Type B pancreatic cell (in vitro differentiated cells): Measurements from ENCODE around the gene BRD9. TPM values are rescaled to one million over a fixed set of nuclear protein-coding genes. Genes with fewer than 3 reads are reported as not detected.
"Not testable (repeated sequence)": the region's sequence is repeated elsewhere in the genome, so short reads cannot be mapped to it uniquely, and the experiment has no call there.

Experiments used
- DNase-seq: peaks from one replicate; pipeline ENCODE4 v3.0.0; 2021; ENCODE audit warnings: mixed read lengths; ENCODE audit not compliant: unreplicated experiment; ENCODE audit errors: extremely low spot score
- H3K27ac Mint-ChIP-seq: 2 replicates; pipeline ENCODE4 v1.8.0; 2021; ENCODE audit warnings: mild to moderate bottlenecking, mixed read lengths
- H3K27me3 Mint-ChIP-seq: 2 replicates; pipeline ENCODE4 v1.8.0; 2021; ENCODE audit warnings: mixed read lengths
- H3K36me3 Mint-ChIP-seq: 2 replicates; pipeline ENCODE4 v1.8.0; 2021; ENCODE audit warnings: mixed read lengths
- H3K4me1 Mint-ChIP-seq: one replicate; pipeline ENCODE4 v1.8.0; 2021; ENCODE audit warnings: mixed read lengths; ENCODE audit not compliant: unreplicated experiment
- H3K4me3 Mint-ChIP-seq: 2 replicates; pipeline ENCODE4 v1.8.0; 2021; ENCODE audit warnings: mild to moderate bottlenecking, mixed read lengths
- H3K9me3 Mint-ChIP-seq: 2 replicates; pipeline ENCODE4 v1.8.0; 2021; ENCODE audit warnings: mixed read lengths
- CTCF ChIP-seq: fragments of 200-600 bp; sonication (generic); conservative IDR thresholded peaks from 2 replicates; pipeline ENCODE4 v1.5.0; 2021; ENCODE audit warnings: antibody characterized with exemption, mild to moderate bottlenecking
- total RNA-seq: library from RNA; stranded (reverse); gene quantifications from 2 replicates; pipeline ENCODE4 v1.2.1, GENCODE V29; 2021; ENCODE audit warnings: low replicate concordance

Gene BRD9
- total RNA-seq, 1 donor from 2014 or later: 55.6 TPM

- Mint-ChIP-seq H3K4me3 (no peak overlapping the region), H3K27me3 (peaks cover 30% of the 10 kb centered on the region)
- TF ChIP-seq CTCF: no peak
Observed at GRCh38 chr5:931570-932145, 39.1 kb upstream of the BRD9 start.

DNA sequence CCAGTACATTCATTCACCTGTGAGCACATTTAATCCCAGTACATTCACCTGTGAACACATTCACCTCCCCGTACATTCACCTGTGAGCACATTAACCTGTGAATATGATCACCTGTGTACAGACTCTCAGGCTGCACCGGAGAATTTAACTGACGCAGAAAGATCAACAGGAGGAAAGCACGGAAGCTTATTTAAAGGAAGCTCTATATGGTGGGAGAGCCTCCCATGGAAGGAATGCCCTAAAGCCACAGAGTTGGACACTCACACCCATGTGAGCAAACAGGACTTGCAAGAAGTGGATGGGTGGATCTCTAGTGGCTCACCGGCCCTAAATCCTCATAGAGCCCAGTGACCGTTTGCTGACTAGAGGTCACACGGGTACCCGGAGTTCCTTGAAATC lies 38.3 kb upstream of the BRD9 start:
- no peak for TF ChIP-seq CTCF
- Mint-ChIP-seq H3K4me1 (peaks cover 15% of the 10 kb centered on the region), H3K27ac (peak overlapping the region; percentile 86)

More at GRCh38 chr5:931570-932145, 39.1 kb upstream of the BRD9 start:
- no peak for DNase-seq
- Mint-ChIP-seq H3K27ac (no peak overlapping the region), H3K9me3 (no peaks in the 10 kb centered on the region), H3K4me1 (peaks cover 9% of the 10 kb centered on the region), H3K36me3 (peaks cover 4% of the 10 kb centered on the region)

DNA sequence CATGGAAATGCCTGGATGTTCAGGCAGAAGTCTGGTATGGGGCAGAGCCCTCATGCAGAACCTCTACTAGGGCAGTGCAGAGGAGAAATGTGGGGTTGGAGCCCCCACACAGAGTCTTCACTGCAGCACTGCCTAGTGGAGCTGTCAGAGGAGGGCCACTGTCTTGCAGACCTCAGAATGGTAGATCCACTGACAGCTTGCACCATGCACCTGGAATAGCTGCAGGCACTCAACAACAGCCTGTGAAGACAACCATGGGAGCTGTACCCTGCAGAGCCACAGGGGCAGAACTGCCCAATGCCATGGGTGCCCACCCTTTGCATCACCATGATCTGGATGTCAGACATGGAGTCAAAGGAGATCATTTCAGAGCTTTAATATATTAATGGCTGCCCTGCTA lies 37.0 kb upstream of the BRD9 start:
- H3K36me3 Mint-ChIP-seq: peaks cover 4% of the 10 kb centered on the region
- H3K9me3 Mint-ChIP-seq: no peaks in the 10 kb centered on the region
- peaks cover 15% of the 10 kb centered on the region for H3K4me1 Mint-ChIP-seq
- H3K27ac Mint-ChIP-seq: no peak overlapping the region
- peaks cover 51% of the 10 kb centered on the region for H3K27me3 Mint-ChIP-seq
- no peak for TF ChIP-seq CTCF
- H3K4me3 Mint-ChIP-seq: no peak overlapping the region
- DNase-seq: no peak

More for the DNA sequence above, 38.3 kb upstream of the BRD9 start:
- no peaks in the 10 kb centered on the region for H3K9me3 Mint-ChIP-seq
- no peak for DNase-seq
- peaks cover 4% of the 10 kb centered on the region for H3K36me3 Mint-ChIP-seq
- peak overlapping the region; percentile 55 for H3K4me3 Mint-ChIP-seq
- peaks cover 38% of the 10 kb centered on the region for H3K27me3 Mint-ChIP-seq

DNA sequence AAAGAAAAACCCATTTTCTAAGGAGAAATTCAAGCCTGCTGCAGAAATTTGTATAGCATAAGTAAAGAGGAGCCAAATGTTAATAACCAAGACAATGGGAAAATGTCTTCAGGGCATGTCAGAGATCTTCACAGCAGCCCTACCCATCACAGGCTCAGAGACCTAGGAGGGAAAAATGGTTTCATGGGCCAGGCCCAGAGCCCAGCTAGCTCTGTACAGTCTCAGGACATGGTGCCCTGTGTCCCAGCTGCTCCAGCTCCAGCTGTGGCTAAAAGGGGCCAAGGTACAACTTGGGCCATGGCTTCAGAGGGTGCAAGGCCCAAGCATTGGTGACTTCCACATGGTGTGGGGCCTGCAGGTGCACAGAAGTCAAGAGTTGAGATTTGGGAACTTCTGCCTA lies 36.6 kb upstream of the BRD9 start:
- not testable (repeated sequence) for H3K4me3 Mint-ChIP-seq, H3K36me3 Mint-ChIP-seq, H3K9me3 Mint-ChIP-seq, H3K27ac Mint-ChIP-seq, DNase-seq
- Mint-ChIP-seq H3K27me3 (peaks cover 51% of the 10 kb centered on the region), H3K4me1 (peaks cover 15% of the 10 kb centered on the region)

GRCh38 chr5:927172-928015 lies 34.8 kb upstream of the BRD9 start:
- Mint-ChIP-seq H3K9me3 (no peaks in the 10 kb centered on the region), H3K27me3 (peaks cover 59% of the 10 kb centered on the region), H3K36me3 (peaks cover 4% of the 10 kb centered on the region), H3K27ac (no peak overlapping the region), H3K4me1 (peaks cover 15% of the 10 kb centered on the region), H3K4me3 (peak overlapping the region; percentile 65)
- TF ChIP-seq CTCF: peak; percentile 15
- peak; percentile 45 for DNase-seq
